Measurements from ENCODE around the gene AFAP1. TPM values are rescaled to one million over a fixed set of nuclear protein-coding genes. Genes with fewer than 3 reads are reported as not detected.

The AFAP1 gene
- polyA plus RNA-seq, 1 donor (not counting 4 experiments of a cell fraction or from before 2014, with no cell fraction given): 7.6 TPM

GRCh38 chr4:7868892-7869471 lies 70.7 kb downstream of the AFAP1 start:
- Histone ChIP-seq H2AFZ (ENCODE audit: control insufficient read depth, low read length) (no peak overlapping the region), H3K9me1 (ENCODE audit: control insufficient read depth, extremely low read depth, insufficient read depth, low read length) (peaks cover 2% of the 10 kb centered on the region), H3K27me3 (ENCODE audit: control insufficient read depth, extremely low read depth, insufficient read depth, low read length) (no peaks in the 10 kb centered on the region), H3K79me2 (ENCODE audit: control insufficient read depth, insufficient read depth, low read length) (peaks cover 11% of the 10 kb centered on the region), H4K20me1 (ENCODE audit: control insufficient read depth, extremely low read depth, insufficient read depth, low read length) (no peaks in the 10 kb centered on the region), H3K4me1 (ENCODE audit: control insufficient read depth, extremely low read depth, insufficient read depth, low read length) (peaks cover 14% of the 10 kb centered on the region), H3K27ac (ENCODE audit: control insufficient read depth, insufficient read depth, low read length) (no peak overlapping the region), H3K9me3 (ENCODE audit: control insufficient read depth, low read depth, low read length) (no peaks in the 10 kb centered on the region), H3K4me3 (ENCODE audit: control insufficient read depth in 2 of 3, extremely low read depth in 1 of 3, insufficient read depth in 2 of 3, low read depth in 1 of 3, low read length in 3 of 3) (no peak overlapping the region), H3K4me2 (ENCODE audit: control insufficient read depth, extremely low read depth, insufficient read depth, low read depth, low read length) (no peak overlapping the region), H3K36me3 (ENCODE audit: control insufficient read depth in 2 of 2, extremely low read depth in 1 of 2, insufficient read depth in 2 of 2, low read length in 2 of 2) (peaks cover 13 to 18% of the 10 kb centered on the region in 2 experiments), H3K9ac (ENCODE audit: control insufficient read depth, extremely low read depth, insufficient read depth, low read length) (no peak overlapping the region)
- DNase-seq (ENCODE audit: low read depth, low spot score): no peak
- dilution Hi-C loops (cut with MboI; ENCODE audit: extremely low pct_ligation_motif_present, low sequenced_read_pairs): no loop called here
- no peak for TF ChIP-seq EZH2 (IDR thresholded peaks at IDR 0.05; ENCODE audit: low read length)
- TF ChIP-seq CTCF (optimal IDR thresholded peaks at IDR 0.05 in 1 of 3, IDR thresholded peaks at IDR 0.05 in 1 of 3, conservative IDR thresholded peaks at IDR 0.05 in 1 of 3; ENCODE audit: extremely low read depth in 1 of 3, insufficient read depth in 2 of 3, low read length in 3 of 3): no peak
- FAIRE-seq: no peak

GRCh38 chr4:7868436-7868775 lies 71.3 kb downstream of the AFAP1 start:
- Histone ChIP-seq H3K27ac (ENCODE audit: control insufficient read depth, insufficient read depth, low read length) (no peak overlapping the region), H3K4me3 (ENCODE audit: control insufficient read depth in 2 of 3, extremely low read depth in 1 of 3, insufficient read depth in 2 of 3, low read depth in 1 of 3, low read length in 3 of 3) (no peak overlapping the region), H3K27me3 (ENCODE audit: control insufficient read depth, extremely low read depth, insufficient read depth, low read length) (no peaks in the 10 kb centered on the region), H3K9ac (ENCODE audit: control insufficient read depth, extremely low read depth, insufficient read depth, low read length) (no peak overlapping the region), H3K4me2 (ENCODE audit: control insufficient read depth, extremely low read depth, insufficient read depth, low read depth, low read length) (no peak overlapping the region), H3K9me3 (ENCODE audit: control insufficient read depth, low read depth, low read length) (peaks cover 2% of the 10 kb centered on the region), H3K79me2 (ENCODE audit: control insufficient read depth, insufficient read depth, low read length) (peaks cover 9% of the 10 kb centered on the region), H3K4me1 (ENCODE audit: control insufficient read depth, extremely low read depth, insufficient read depth, low read length) (peaks cover 14% of the 10 kb centered on the region), H4K20me1 (ENCODE audit: control insufficient read depth, extremely low read depth, insufficient read depth, low read length) (peaks cover 2% of the 10 kb centered on the region), H2AFZ (ENCODE audit: control insufficient read depth, low read length) (no peak overlapping the region), H3K9me1 (ENCODE audit: control insufficient read depth, extremely low read depth, insufficient read depth, low read length) (peaks cover 2% of the 10 kb centered on the region), H3K36me3 (ENCODE audit: control insufficient read depth in 2 of 2, extremely low read depth in 1 of 2, insufficient read depth in 2 of 2, low read length in 2 of 2) (peaks cover 13 to 18% of the 10 kb centered on the region in 2 experiments)
- no peak for DNase-seq (ENCODE audit: low read depth, low spot score)
- FAIRE-seq: no peak
- dilution Hi-C loops (cut with MboI; ENCODE audit: extremely low pct_ligation_motif_present, low sequenced_read_pairs): no loop called here
- TF ChIP-seq CTCF (optimal IDR thresholded peaks at IDR 0.05 in 1 of 3, IDR thresholded peaks at IDR 0.05 in 1 of 3, conservative IDR thresholded peaks at IDR 0.05 in 1 of 3; ENCODE audit: extremely low read depth in 1 of 3, insufficient read depth in 2 of 3, low read length in 3 of 3) (no peak), EZH2 (IDR thresholded peaks at IDR 0.05; ENCODE audit: low read length) (no peak)
